Common myeloid progenitor, CD34-positive (primary cell): ENCODE results near the gene POC1A.

Source experiments
- CTCF ChIA-PET: fragments of 350-600 bp; sonication (Branson Sonifier 250); formaldehyde crosslinking; loops from one replicate; lab custom pipeline; 2021; ENCODE audit warnings: antibody characterized with exemption; lab: Charles Lee
- POLR2A ChIA-PET: fragments of 350-600 bp; sonication (Branson Sonifier 250); formaldehyde crosslinking; loops from one replicate; lab custom pipeline; 2021; ENCODE audit warnings: antibody characterized with exemption; lab: Charles Lee
- DNase-seq, 3 donors: peaks; one replicate each; pipeline versions ENCODE4 v3.0.0 to v3.0.0-alpha.2; 2013
- H3K27ac ChIP-seq, 2 experiments: 1 replicate in 1 of 2; 2 replicates in 1 of 2; pipeline ENCODE4 v1.7.0; 2013; ENCODE audit warnings: inconsistent platforms in 2 of 2, low read length in 2 of 2, mild to moderate bottlenecking in 2 of 2, low read depth in 1 of 2, moderate library complexity in 1 of 2; ENCODE audit not compliant: severe bottlenecking in 2 of 2, insufficient read depth in 1 of 2, poor library complexity in 1 of 2
- H3K27me3 ChIP-seq, 5 experiments: replicated peaks in 2 of 5; 1 replicate in 3 of 5; 2 replicates in 2 of 5; pipeline versions ENCODE4 v1.6.1 to v1.7.0; 2013; ENCODE audit warnings: low read length in 4 of 5, mild to moderate bottlenecking in 2 of 5, moderate library complexity in 2 of 5, inconsistent platforms in 1 of 5; ENCODE audit not compliant: insufficient read depth in 5 of 5, control insufficient read depth in 4 of 5
- H3K36me3 ChIP-seq, 4 experiments: 1 replicate in 2 of 4; 2 replicates in 2 of 4; pipeline versions ENCODE4 v1.6.1 to v1.7.0; 2013; ENCODE audit warnings: low read length in 3 of 4, control low read depth in 1 of 4, mild to moderate bottlenecking in 1 of 4; ENCODE audit not compliant: control insufficient read depth in 4 of 4, insufficient read depth in 4 of 4
- H3K4me1 ChIP-seq, 4 experiments: 1 replicate in 3 of 4; 2 replicates in 1 of 4; pipeline versions ENCODE4 v1.6.1 to v1.7.1; 2013; ENCODE audit warnings: low read length in 3 of 4, mild to moderate bottlenecking in 3 of 4, control low read depth in 1 of 4, inconsistent platforms in 1 of 4, moderate library complexity in 1 of 4; ENCODE audit not compliant: control insufficient read depth in 4 of 4, insufficient read depth in 4 of 4; ENCODE audit errors: control extremely low read depth in 1 of 4
- H3K4me3 ChIP-seq, 7 experiments: 1 replicate in 4 of 7; 2 replicates in 3 of 7; pipeline versions ENCODE4 v1.5.1 to v1.7.0; 2013; ENCODE audit warnings: mild to moderate bottlenecking in 7 of 7, low read length in 6 of 7, moderate library complexity in 6 of 7, inconsistent platforms in 2 of 7, low read depth in 2 of 7, control low read depth in 1 of 7; ENCODE audit not compliant: insufficient read depth in 4 of 7, control insufficient read depth in 1 of 7; ENCODE audit errors: extremely low read depth in 1 of 7
- H3K9me3 ChIP-seq, 5 experiments: 1 replicate in 4 of 5; 2 replicates in 1 of 5; pipeline versions ENCODE4 v1.6.1 to v1.7.1; 2013; ENCODE audit warnings: low read length in 4 of 5, mild to moderate bottlenecking in 2 of 5, inconsistent platforms in 1 of 5, low read depth in 1 of 5, moderate library complexity in 1 of 5; ENCODE audit not compliant: control insufficient read depth in 4 of 5, insufficient read depth in 2 of 5; ENCODE audit errors: control extremely low read depth in 1 of 5
- WGBS: methylation state at CpG from one replicate; pipeline ENCODE4 v1.1.5; 2013; ENCODE audit not compliant: insufficient coverage; 5-methylcytosine and 5-hydroxymethylcytosine counted together

The POC1A gene

GRCh38 chr3:52144034-52144795 is 10.0 kb downstream of the POC1A start:
- CTCF ChIA-PET: interaction anchor here (0.7 to 11.4 kb wide), 25 partner anchors 8 to 162 kb away, joined by 3 to 169 read pairs (median 4); partner anchors contain the start of genes POC1A and RPL29
- H3K36me3 ChIP-seq: peaks cover 11 to 83% (median 32%) of the 10 kb centered on the region in 4 experiments
- no peaks in the 10 kb centered on the region for H3K27me3 ChIP-seq
- no peak overlapping the region for H3K27ac ChIP-seq
- H3K4me3 ChIP-seq: no peak overlapping the region
- DNase-seq: peak; percentile 86 to 94 (median 91)
- H3K9me3 ChIP-seq: no peaks in the 10 kb centered on the region
- POLR2A ChIA-PET: no interaction called here
- WGBS: 92% methylated on average over 2 of the region's 3 CpGs
- H3K4me1 ChIP-seq: peaks cover 0 to 4% (median 4%) of the 10 kb centered on the region in 4 experiments

- H3K4me1 ChIP-seq: peaks cover 0 to 4% (median 4%) of the 10 kb centered on the region in 4 experiments
- H3K27me3 ChIP-seq: no peaks in the 10 kb centered on the region
- peaks cover 6 to 77% (median 29%) of the 10 kb centered on the region in 4 experiments for H3K36me3 ChIP-seq
- ChIA-PET CTCF (interaction anchor here (0.6 to 11.4 kb wide), 16 partner anchors 8 to 161 kb away, joined by 3 to 169 read pairs (median 5); no protein-coding TSS in a partner anchor), POLR2A (no interaction called here)
- 100% methylated on average over 2 of the region's 3 CpGs for WGBS
- H3K4me3 ChIP-seq: no peak overlapping the region
- H3K27ac ChIP-seq: no peak overlapping the region
- H3K9me3 ChIP-seq: no peaks in the 10 kb centered on the region
- DNase-seq: no peak
Measured at GRCh38 chr3:52143616-52144015, 10.6 kb downstream of the POC1A start.

DNA sequence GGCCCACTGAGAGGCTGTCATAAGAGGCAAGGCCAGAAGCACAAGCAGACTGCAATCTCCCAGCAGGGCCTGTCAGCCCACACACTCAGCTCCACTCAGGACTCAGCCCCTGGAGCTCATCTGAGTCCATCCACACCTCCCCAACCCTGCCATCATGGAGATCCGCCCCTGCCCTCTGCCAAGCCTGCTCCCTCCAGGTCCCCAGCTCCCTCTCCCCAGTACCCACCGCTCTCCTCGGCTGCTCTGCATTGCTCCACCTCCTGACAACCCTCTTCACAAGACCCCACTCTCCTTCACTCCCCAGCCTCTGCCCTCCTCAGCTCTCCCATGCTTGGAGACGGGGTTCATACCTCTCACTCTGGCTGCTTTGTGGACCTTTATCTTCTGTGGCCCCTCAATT is 11.1 kb downstream of the POC1A start:
- H3K27ac ChIP-seq: no peak overlapping the region
- ChIA-PET POLR2A (no interaction called here), CTCF (interaction anchor here (0.6 to 11.4 kb wide), 18 partner anchors 8 to 196 kb away, joined by 3 to 169 read pairs (median 4); no protein-coding TSS in a partner anchor)
- no peaks in the 10 kb centered on the region for H3K9me3 ChIP-seq
- 95% methylated on average over 4 of the region's 4 CpGs for WGBS
- H3K36me3 ChIP-seq: peaks cover 1 to 77% (median 25%) of the 10 kb centered on the region in 4 experiments
- no peak overlapping the region for H3K4me3 ChIP-seq
- H3K27me3 ChIP-seq: no peaks in the 10 kb centered on the region
- no peak for DNase-seq
- peaks cover 0 to 4% (median 4%) of the 10 kb centered on the region in 4 experiments for H3K4me1 ChIP-seq

GRCh38 chr3:52141751-52142150 is 12.5 kb downstream of the POC1A start:
- peaks cover 0 to 80% (median 31%) of the 10 kb centered on the region in 4 experiments for H3K36me3 ChIP-seq
- CTCF ChIA-PET: interaction anchor here (2.3 to 11.4 kb wide), 4 partner anchors 20 to 143 kb away, joined by 5 to 169 read pairs (median 22); no protein-coding TSS in a partner anchor
- POLR2A ChIA-PET: no interaction called here
- 98% methylated on average over 7 of the region's 7 CpGs for WGBS
- H3K4me1 ChIP-seq: peaks cover 0 to 4% (median 4%) of the 10 kb centered on the region in 4 experiments
- no peak for DNase-seq
- H3K27ac ChIP-seq: no peak overlapping the region
- H3K9me3 ChIP-seq: no peaks in the 10 kb centered on the region
- H3K4me3 ChIP-seq: no peak overlapping the region
- H3K27me3 ChIP-seq: no peaks in the 10 kb centered on the region

GRCh38 chr3:52140769-52141168 is 13.5 kb downstream of the POC1A start:
- Histone ChIP-seq H3K9me3 (no peaks in the 10 kb centered on the region), H3K27me3 (no peaks in the 10 kb centered on the region), H3K4me1 (peaks cover 0 to 4% (median 4%) of the 10 kb centered on the region in 4 experiments), H3K27ac (no peak overlapping the region), H3K36me3 (peaks cover 0 to 76% (median 30%) of the 10 kb centered on the region in 4 experiments), H3K4me3 (no peak overlapping the region)
- ChIA-PET CTCF (interaction anchor here (2.4 to 11.4 kb wide), 2 partner anchors 137 to 142 kb away, joined by 5 to 169 read pairs; no protein-coding TSS in a partner anchor), POLR2A (no interaction called here)
- no peak for DNase-seq
- WGBS: 98% methylated on average over 5 of the region's 5 CpGs

- POLR2A ChIA-PET: no interaction called here
- no peak overlapping the region for H3K4me3 ChIP-seq
- no peaks in the 10 kb centered on the region for H3K9me3 ChIP-seq
- H3K27ac ChIP-seq: no peak overlapping the region
- H3K27me3 ChIP-seq: no peaks in the 10 kb centered on the region
- CTCF ChIA-PET: interaction anchor here (0.8 to 11.4 kb wide), 5 partner anchors 8 to 141 kb away, joined by 3 to 169 read pairs (median 5); no protein-coding TSS in a partner anchor
- peaks cover 0 to 8% (median 5%) of the 10 kb centered on the region in 4 experiments for H3K4me1 ChIP-seq
- peaks cover 0 to 69% (median 25%) of the 10 kb centered on the region in 4 experiments for H3K36me3 ChIP-seq
- no peak for DNase-seq
- WGBS: 99% methylated on average over 7 of the region's 9 CpGs
Measured at GRCh38 chr3:52140000-52140399, 14.2 kb downstream of the POC1A start.
